K562 (cell line): ENCODE results near the gene ZBTB48. TPM values are rescaled to one million over a fixed set of nuclear protein-coding genes. Genes with fewer than 3 reads are reported as not detected.

Experiments used
- ATF7 ChIP-seq: fragments of 450-650 bp; IDR thresholded peaks from 2 replicates; pipeline ENCODE4 v1.7.1; 2014; ENCODE audit warnings: mild to moderate bottlenecking, moderate library complexity
- CBX5 ChIP-seq: IDR thresholded peaks from 2 replicates; pipeline ENCODE4 v1.6.1; 2014; ENCODE audit warnings: low read depth, borderline replicate concordance
- CCAR2 ChIP-seq: fragments of 200-400 bp; formaldehyde crosslinking; IDR thresholded peaks from 2 replicates; pipeline ENCODE4 v1.6.1; 2017; ENCODE audit warnings: mild to moderate bottlenecking, low read depth, low read length
- CSDE1 ChIP-seq, 2 experiments: fragments of 450-650 bp; IDR thresholded peaks; 2 replicates each; pipeline ENCODE4 v1.6.1; 2016; ENCODE audit warnings: mild to moderate bottlenecking in 1 of 2
- E2F8 ChIP-seq: fragments of 450-650 bp; IDR thresholded peaks from 2 replicates; pipeline ENCODE4 v1.7.1; 2018; ENCODE audit warnings: mild to moderate bottlenecking, low read depth; ENCODE audit not compliant: partially characterized antibody
- ETV5 ChIP-seq: sonication (generic); formaldehyde crosslinking; IDR thresholded peaks from 2 replicates; pipeline ENCODE4 v1.4.0; 2020; ENCODE audit warnings: low read depth, mild to moderate bottlenecking, missing genetic modification reagents
- FOSL1 ChIP-seq: fragments of 200-800 bp; sonication (Bioruptor generic); conservative IDR thresholded peaks from 2 replicates; pipeline ENCODE4 v1.6.1; 2016; ENCODE audit warnings: missing genetic modification characterization, missing compliant biosample characterization
- KAT7 ChIP-seq: sonication (generic); formaldehyde crosslinking; IDR thresholded peaks from 2 replicates; pipeline ENCODE4 v1.8.0; 2022; ENCODE audit warnings: missing genetic modification reagents, mild to moderate bottlenecking, borderline replicate concordance
- L3MBTL2 ChIP-seq: fragments of 450-650 bp; IDR thresholded peaks from 2 replicates; pipeline ENCODE4 v1.6.1; 2016; ENCODE audit warnings: mild to moderate bottlenecking, moderate library complexity
- MAFK ChIP-seq: IDR thresholded peaks from 2 replicates; pipeline ENCODE4 v1.6.1; 2011; ENCODE audit warnings: low read length, improper control_type of control experiment
- MAX ChIP-seq: sonication (generic); formaldehyde crosslinking; IDR thresholded peaks from 2 replicates; pipeline ENCODE4 v1.9.0; 2022; ENCODE audit warnings: mild to moderate bottlenecking, missing genetic modification reagents
- NR2C2 ChIP-seq, 2 experiments: fragments of 200-800 bp in 1 of 2; sonication (Bioruptor generic) in 1 of 2; sonication (generic) in 1 of 2; formaldehyde crosslinking in 1 of 2; IDR thresholded peaks; 2 replicates each; pipeline versions ENCODE4 v1.6.1 to v1.8.0; 2016 to 2022; ENCODE audit warnings: mild to moderate bottlenecking in 1 of 2, missing compliant biosample characterization in 1 of 2, missing genetic modification characterization in 1 of 2, missing genetic modification reagents in 1 of 2
- PKNOX1 ChIP-seq: fragments of 450-650 bp; IDR thresholded peaks from 2 replicates; pipeline ENCODE4 v1.6.1; 2016
- POLR3G ChIP-seq: IDR thresholded peaks from 2 replicates; pipeline ENCODE4 v1.6.1; 2011; ENCODE audit not compliant: insufficient read length, insufficient replicate concordance; ENCODE audit errors: extremely low read depth
- RB1 ChIP-seq: fragments of 450-650 bp; IDR thresholded peaks from 2 replicates; pipeline ENCODE4 v1.6.1; 2017; ENCODE audit warnings: low read depth, mild to moderate bottlenecking
- RBFOX2 ChIP-seq: fragments of 200-400 bp; formaldehyde crosslinking; IDR thresholded peaks from 2 replicates; pipeline ENCODE4 v1.6.1; 2017; ENCODE audit warnings: low read depth, mild to moderate bottlenecking, low read length, moderate library complexity
- SIN3A ChIP-seq, 2 experiments: fragments of 150-350 bp in 1 of 2; IDR thresholded peaks; 2 replicates each; pipeline ENCODE4 v1.6.1; 2011 to 2016; ENCODE audit warnings: borderline replicate concordance in 2 of 2, low read depth in 2 of 2, low read length in 2 of 2, mild to moderate bottlenecking in 2 of 2, moderate library complexity in 2 of 2; ENCODE audit not compliant: control insufficient read depth in 1 of 2
- TBP ChIP-seq: optimal IDR thresholded peaks from 2 replicates; pipeline ENCODE3; 2011; ENCODE audit warnings: low read depth, low read length, improper control_type of control experiment
- ZNF395 ChIP-seq: fragments of 200-800 bp; sonication (Bioruptor generic); IDR thresholded peaks from 2 replicates; pipeline ENCODE4 v1.6.1; 2017; ENCODE audit warnings: missing genetic modification characterization, missing compliant biosample characterization
- ZNF785 ChIP-seq: fragments of 250-450 bp; sonication (Bioruptor Pico); IDR thresholded peaks from 2 replicates; pipeline ENCODE4 v1.4.0; 2020; ENCODE audit warnings: mild to moderate bottlenecking
- polyA plus RNA-seq, 8 experiments: library from polyadenylated mRNA; depleted of rRNA in 4 of 8; stranded (reverse) in 5 of 8; unstranded in 3 of 8; fragments of >200 nt; fragmentation: Nextera tagmentation in 2 of 8; fragmentation: Illumina TruSeq in 1 of 8; extraction: Ambion mirVana in 2 of 8; extraction: Trizol in 1 of 8; gene quantifications; 2 replicates each; pipeline versions ENCODE4 v1.2.1 to v1.2.3, GENCODE V29; 2011 to 2014; ENCODE audit warnings: inconsistent platforms in 1 of 8, missing spikeins in 1 of 8
- total RNA-seq, 7 experiments: library from RNA; depleted of rRNA in 6 of 7; stranded (reverse); fragments of >200 nt in 6 of 7; fragmentation: Illumina TruSeq in 2 of 7; extraction: Trizol in 2 of 7; gene quantifications; 2 replicates each; pipeline versions ENCODE4 v1.2.1 to v1.2.3, GENCODE V29; 2011 to 2021; ENCODE audit warnings: low replicate concordance in 1 of 7

Gene ZBTB48
- total and polyA plus RNA-seq, 9 of the 15 experiments (the other 6 are each of a cell fraction or from before 2014, with no cell fraction given), result 1.9 to 66.9 (median 29.5) TPM

- TF ChIP-seq ZNF785 (CRISPR knock-in tag), result no peak
- TF ChIP-seq E2F8, result no peak
- peak; percentile 78 for TF ChIP-seq TBP
- peak; percentile 66; the same call in 1 of the 2 replicates for TF ChIP-seq PKNOX1
- no peak for TF ChIP-seq KAT7
- TF ChIP-seq CSDE1 (IDR thresholded peaks at IDR 0.05), result peak in 1 of 2 experiments; percentile 99; a peak in 2 of 4 replicates
- TF ChIP-seq MAFK, result no peak
- peak; percentile 61 to 67; a peak in 1 of 4 replicates for TF ChIP-seq SIN3A (IDR thresholded peaks at IDR 0.05; ENCODE audit: borderline replicate concordance in 2 of 2, control insufficient read depth in 1 of 2, low read depth in 2 of 2, low read length in 2 of 2)
- TF ChIP-seq MAX, result peak; percentile 62; the same call in 1 of the 2 replicates
- TF ChIP-seq ATF7, result peak; percentile 81
- TF ChIP-seq RBFOX2, result peak; percentile 92
- peak; percentile 74 for TF ChIP-seq RB1
- no peak; the same call in 1 of the 2 replicates for TF ChIP-seq NR2C2 (CRISPR knock-in tag; IDR thresholded peaks at IDR 0.05)
- peak; percentile 89 for TF ChIP-seq NR2C2 (tag; IDR thresholded peaks at IDR 0.05)
- no peak for TF ChIP-seq CBX5
- no peak for TF ChIP-seq CCAR2
- no peak for TF ChIP-seq POLR3G
- TF ChIP-seq L3MBTL2, result peak; percentile 79
- no peak for TF ChIP-seq ZNF395
- no peak for TF ChIP-seq FOSL1 (tag)
- TF ChIP-seq ETV5, result peak; percentile 39; the same call in 1 of the 2 replicates
Measured at GRCh38 chr1:6579374-6580118, at the start of gene ZBTB48 (continued).
